IgD-negative memory B cell (primary cell): Measurements from ENCODE around the gene SLC10A2. TPM values are rescaled to one million over a fixed set of nuclear protein-coding genes. Genes with fewer than 3 reads are reported as not detected.

Experiments used
- H3K27ac Mint-ChIP-seq, 3 donors: one replicate each; pipeline ENCODE4 v1.8.0; 2020 to 2022; ENCODE audit warnings: mild to moderate bottlenecking in 3 of 3, mixed read lengths in 3 of 3, moderate library complexity in 1 of 3
- H3K27me3 Mint-ChIP-seq: one replicate; pipeline ENCODE4 v1.8.0; 2021; ENCODE audit warnings: mixed read lengths
- H3K36me3 Mint-ChIP-seq: one replicate; pipeline ENCODE4 v1.8.0; 2020; ENCODE audit warnings: mild to moderate bottlenecking, mixed read lengths
- H3K4me1 Mint-ChIP-seq, 3 donors: one replicate each; pipeline ENCODE4 v1.8.0; 2020 to 2022; ENCODE audit warnings: mixed read lengths in 3 of 3, mild to moderate bottlenecking in 1 of 3
- H3K4me3 Mint-ChIP-seq, 4 donors: one replicate each; pipeline ENCODE4 v1.8.0; 2020 to 2022; ENCODE audit warnings: mild to moderate bottlenecking in 4 of 4, mixed read lengths in 4 of 4, moderate library complexity in 3 of 4
- H3K9me3 Mint-ChIP-seq, 3 donors: one replicate each; pipeline ENCODE4 v1.8.0; 2020 to 2021; ENCODE audit warnings: mixed read lengths in 3 of 3, mild to moderate bottlenecking in 1 of 3
- polyA plus RNA-seq: library from polyadenylated mRNA; unstranded; fragments of 300-500 nt; fragmentation: Illumina TruSeq; gene quantifications from one replicate; pipeline ENCODE4 v1.2.3, GENCODE V29; 2021

The SLC10A2 gene
- polyA plus RNA-seq, 1 donor from 2014 or later = not detected

DNA sequence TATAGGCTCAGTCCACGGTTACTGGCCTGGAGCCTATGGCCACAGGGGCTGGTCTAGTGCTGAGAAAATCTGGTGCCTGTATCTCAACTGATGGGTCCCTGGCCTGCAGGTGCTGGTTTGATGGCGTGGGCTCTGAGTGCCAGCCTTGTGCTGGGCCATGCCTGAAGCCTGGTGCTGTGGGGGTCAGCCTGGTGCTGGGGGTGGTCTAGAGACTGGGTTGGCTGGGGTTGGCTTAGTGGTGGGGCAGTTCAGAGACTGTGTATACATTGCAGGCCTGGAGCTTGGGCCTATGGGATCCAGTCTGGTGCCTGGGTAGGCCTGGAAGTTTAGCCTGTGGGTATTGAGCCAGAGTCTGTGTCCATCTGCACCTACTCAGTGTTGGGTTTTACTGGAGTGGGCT is 36.4 kb downstream of the SLC10A2 start:
- H3K36me3 Mint-ChIP-seq = no peaks in the 10 kb centered on the region
- H3K4me3 Mint-ChIP-seq = no peak overlapping the region
- no peak overlapping the region for H3K27ac Mint-ChIP-seq
- H3K4me1 Mint-ChIP-seq = peaks cover 17 to 35% (median 25%) of the 10 kb centered on the region in 3 donors
- peaks cover 0 to 9% (median 2%) of the 10 kb centered on the region in 3 donors for H3K9me3 Mint-ChIP-seq
- no peaks in the 10 kb centered on the region for H3K27me3 Mint-ChIP-seq

GRCh38 chr13:103022336-103022735 is 43.9 kb downstream of the SLC10A2 start:
- Mint-ChIP-seq H3K9me3 (peaks cover 2 to 9% (median 2%) of the 10 kb centered on the region in 3 donors), H3K27me3 (no peaks in the 10 kb centered on the region), H3K36me3 (no peaks in the 10 kb centered on the region)

GRCh38 chr13:103018556-103018955 is 47.7 kb downstream of the SLC10A2 start:
- Mint-ChIP-seq H3K4me3 (no peak overlapping the region), H3K27ac (no peak overlapping the region), H3K36me3 (no peaks in the 10 kb centered on the region), H3K9me3 (peaks cover 0 to 2% (median 2%) of the 10 kb centered on the region in 3 donors), H3K4me1 (no peaks in the 10 kb centered on the region), H3K27me3 (no peaks in the 10 kb centered on the region)

More at GRCh38 chr13:103022336-103022735, 43.9 kb downstream of the SLC10A2 start:
- H3K4me3 Mint-ChIP-seq = no peak overlapping the region
- H3K4me1 Mint-ChIP-seq = no peaks in the 10 kb centered on the region
- H3K27ac Mint-ChIP-seq = no peak overlapping the region

GRCh38 chr13:103012646-103013045 is 53.6 kb downstream of the SLC10A2 start:
- Mint-ChIP-seq H3K9me3 (peaks cover 2 to 5% (median 2%) of the 10 kb centered on the region in 3 donors), H3K4me1 (peaks cover 0 to 9% (median under 1%) of the 10 kb centered on the region in 3 donors), H3K36me3 (no peaks in the 10 kb centered on the region), H3K27me3 (no peaks in the 10 kb centered on the region), H3K27ac (no peak overlapping the region), H3K4me3 (no peak overlapping the region)

- no peaks in the 10 kb centered on the region for H3K27me3 Mint-ChIP-seq
- no peaks in the 10 kb centered on the region for H3K36me3 Mint-ChIP-seq
Measured at GRCh38 chr13:103009051-103009840, 57.0 kb downstream of the SLC10A2 start.

DNA sequence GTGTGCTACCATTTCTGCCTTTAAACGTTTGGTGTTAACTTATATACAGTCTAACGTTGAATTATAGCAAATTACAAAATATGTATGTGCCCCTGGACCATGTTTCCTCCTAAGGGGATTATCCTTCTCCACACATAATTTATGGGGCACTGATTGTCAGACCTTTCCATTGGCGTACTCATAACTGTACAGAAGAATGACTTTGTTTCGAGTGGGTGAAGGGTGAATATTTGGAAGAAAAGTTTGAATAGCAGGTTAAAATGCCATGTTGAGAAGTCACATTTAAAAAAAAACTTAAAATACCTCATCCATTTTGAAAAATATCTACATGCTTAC is 58.8 kb downstream of the SLC10A2 start:
- peak overlapping the region in 1 of 3 donors; percentile 11 for H3K27ac Mint-ChIP-seq
- peaks cover 0 to 20% (median 15%) of the 10 kb centered on the region in 3 donors for H3K4me1 Mint-ChIP-seq
- peak overlapping the region in 3 of 4 donors; percentile 1 to 63 (median 57) for H3K4me3 Mint-ChIP-seq
- H3K9me3 Mint-ChIP-seq = peaks cover 0 to 5% (median 2%) of the 10 kb centered on the region in 3 donors
- no peaks in the 10 kb centered on the region for H3K36me3 Mint-ChIP-seq
- no peaks in the 10 kb centered on the region for H3K27me3 Mint-ChIP-seq

More at GRCh38 chr13:103009051-103009840, 57.0 kb downstream of the SLC10A2 start:
- no peak overlapping the region for H3K27ac Mint-ChIP-seq
- H3K9me3 Mint-ChIP-seq = peaks cover 2 to 5% (median 2%) of the 10 kb centered on the region in 3 donors
- no peak overlapping the region for H3K4me3 Mint-ChIP-seq
- H3K4me1 Mint-ChIP-seq = peaks cover 0 to 20% (median 15%) of the 10 kb centered on the region in 3 donors

DNA sequence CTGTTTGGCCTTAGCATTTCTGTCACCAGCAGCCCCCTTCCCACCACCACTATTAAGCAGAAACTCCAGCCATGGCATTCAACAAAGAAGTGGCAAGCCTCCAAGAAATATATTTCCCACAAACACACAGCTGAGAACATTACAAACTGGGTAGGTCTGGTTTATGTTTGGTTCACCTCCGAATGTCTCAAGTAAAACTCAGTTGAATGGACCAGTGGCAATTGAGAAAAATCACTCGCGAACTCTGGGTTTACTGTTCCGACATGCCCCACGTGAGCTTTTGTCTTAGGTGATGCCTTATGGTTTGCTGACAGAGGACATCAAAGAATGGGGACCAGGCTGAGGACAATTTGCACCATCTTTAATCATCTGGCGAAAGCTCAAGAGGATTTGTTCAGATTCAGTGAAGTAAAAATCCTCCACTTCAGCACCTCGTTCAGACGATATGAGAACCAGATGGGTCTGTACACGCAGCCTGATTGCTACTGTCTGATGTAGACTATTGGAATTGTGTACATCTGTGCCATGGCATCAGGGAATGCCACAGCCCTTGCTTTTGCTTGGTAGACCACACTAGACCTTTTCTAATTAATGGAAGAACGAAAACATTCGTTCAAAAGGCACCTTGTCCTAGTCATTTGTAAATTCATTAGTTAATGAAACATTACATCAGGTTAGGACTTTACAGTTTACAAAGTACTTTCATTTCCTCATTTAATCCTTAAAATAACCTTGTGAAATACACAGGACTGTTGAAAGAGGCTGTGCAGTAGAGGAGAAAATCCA is 59.4 kb downstream of the SLC10A2 start:
- Mint-ChIP-seq H3K36me3 (no peaks in the 10 kb centered on the region), H3K4me1 (peaks cover 0 to 20% (median 15%) of the 10 kb centered on the region in 3 donors), H3K27me3 (no peaks in the 10 kb centered on the region), H3K27ac (peak overlapping the region in 2 of 3 donors; percentile 11 to 87), H3K4me3 (peak overlapping the region; percentile 1 to 63 (median 44)), H3K9me3 (peaks cover 0 to 4% (median 2%) of the 10 kb centered on the region in 3 donors)

GRCh38 chr13:103004661-103005345 is 61.4 kb downstream of the SLC10A2 start:
- Mint-ChIP-seq H3K9me3 (peaks cover 4 to 9% (median 4%) of the 10 kb centered on the region in 3 donors), H3K4me1 (peaks cover 0 to 28% (median 20%) of the 10 kb centered on the region in 3 donors), H3K27ac (no peak overlapping the region), H3K27me3 (no peaks in the 10 kb centered on the region), H3K4me3 (no peak overlapping the region), H3K36me3 (peaks cover 2% of the 10 kb centered on the region)

- Mint-ChIP-seq H3K4me3 (no peak overlapping the region), H3K4me1 (peaks cover 0 to 30% (median 20%) of the 10 kb centered on the region in 3 donors)
Measured at GRCh38 chr13:103003631-103004030, 62.6 kb downstream of the SLC10A2 start.

DNA sequence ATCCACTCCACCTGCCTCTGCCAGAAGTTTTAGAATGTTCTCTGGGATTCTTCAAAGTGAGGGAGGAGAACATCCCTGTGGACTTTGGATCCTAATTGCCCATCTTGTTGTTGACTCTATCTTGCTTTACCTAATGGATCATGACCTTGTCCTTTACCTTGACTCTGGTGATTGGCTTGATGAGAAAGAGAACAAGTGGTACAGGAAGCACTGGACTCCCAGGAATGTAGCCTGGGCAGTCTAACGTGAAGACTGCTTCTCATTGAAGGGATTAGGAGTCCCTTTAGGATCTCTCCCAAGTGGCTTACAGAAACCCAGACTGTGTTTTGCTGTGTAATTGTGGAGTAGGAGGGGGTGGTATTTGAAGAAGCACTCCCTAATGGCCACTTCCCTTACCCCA is 63.9 kb downstream of the SLC10A2 start:
- Mint-ChIP-seq H3K4me1 (peaks cover 0 to 19% (median 15%) of the 10 kb centered on the region in 3 donors), H3K9me3 (peaks cover 3 to 9% (median 9%) of the 10 kb centered on the region in 3 donors), H3K27me3 (no peaks in the 10 kb centered on the region), H3K27ac (no peak overlapping the region), H3K4me3 (no peak overlapping the region), H3K36me3 (peaks cover 2% of the 10 kb centered on the region)

More at GRCh38 chr13:103003631-103004030, 62.6 kb downstream of the SLC10A2 start:
- Mint-ChIP-seq H3K27ac (no peak overlapping the region), H3K27me3 (no peaks in the 10 kb centered on the region), H3K9me3 (peaks cover 4 to 9% (median 9%) of the 10 kb centered on the region in 3 donors), H3K36me3 (peaks cover 2% of the 10 kb centered on the region)

DNA sequence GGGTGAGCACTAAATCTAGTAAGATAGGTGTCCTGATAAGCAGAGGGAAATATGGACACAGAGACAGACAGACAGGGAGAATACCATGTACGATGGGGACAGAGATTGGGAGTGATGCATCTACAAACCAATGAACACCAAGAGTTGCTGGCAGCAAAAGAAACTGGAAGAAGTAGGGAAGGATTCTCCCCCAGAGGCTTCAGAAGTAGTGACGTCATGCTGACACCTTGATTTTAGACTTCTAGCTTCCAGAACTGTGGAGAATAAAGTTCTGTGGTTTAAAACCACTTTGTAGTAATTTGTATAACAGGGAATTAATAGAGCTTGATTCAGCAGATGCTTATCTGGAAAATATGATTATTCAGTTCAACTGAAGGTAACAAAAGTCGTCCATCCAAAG is 66.1 kb downstream of the SLC10A2 start:
- Mint-ChIP-seq H3K4me3 (no peak overlapping the region), H3K27me3 (no peaks in the 10 kb centered on the region), H3K9me3 (peaks cover 3 to 12% (median 9%) of the 10 kb centered on the region in 3 donors), H3K36me3 (peaks cover 2% of the 10 kb centered on the region), H3K27ac (no peak overlapping the region), H3K4me1 (peaks cover 0 to 11% (median 9%) of the 10 kb centered on the region in 3 donors)

- Mint-ChIP-seq H3K4me3 (no peak overlapping the region), H3K4me1 (peaks cover 0 to 11% (median 6%) of the 10 kb centered on the region in 3 donors), H3K36me3 (peaks cover 2% of the 10 kb centered on the region), H3K27me3 (no peaks in the 10 kb centered on the region), H3K9me3 (peaks cover 3 to 13% (median 9%) of the 10 kb centered on the region in 3 donors), H3K27ac (no peak overlapping the region)
Measured at GRCh38 chr13:102999499-102999898, 66.7 kb downstream of the SLC10A2 start.
